Activated T-cell treated with anti-CD3 and anti-CD28 coated beads, Interleukin-2, amount 50 U/mL, for 4 hours (primary cell): ENCODE measurements around the gene THAP3. TPM values are rescaled to one million over a fixed set of nuclear protein-coding genes. Genes with fewer than 3 reads are reported as not detected.
A peak's percentile ranks its signal among the peaks of the same experiment; 100 is the strongest.
"Not testable (repeated sequence)": the region's sequence is repeated elsewhere in the genome, so short reads cannot be mapped to it uniquely, and the experiment has no call there.

Experiments used
- ATAC-seq, 2 donors: fragments of 200-7000 bp; cut with Tn5 transposase; one replicate each; pipeline ENCODE4 v1.10.0; 2021
- DNase-seq: peaks from one replicate; pipeline ENCODE4 v3.0.0-alpha.2; 2020
- H3K27me3 Mint-ChIP-seq: one replicate; pipeline ENCODE4 v1.8.0; 2021; ENCODE audit warnings: low read depth, mixed read lengths
- H3K36me3 Mint-ChIP-seq: one replicate; pipeline ENCODE4 v1.8.0; 2022; ENCODE audit warnings: mixed read lengths; ENCODE audit not compliant: insufficient read depth
- H3K4me1 Mint-ChIP-seq: one replicate; pipeline ENCODE4 v1.8.0; 2021; ENCODE audit warnings: low read depth, mixed read lengths
- H3K4me3 Mint-ChIP-seq: one replicate; pipeline ENCODE4 v1.8.0; 2021; ENCODE audit warnings: mild to moderate bottlenecking, moderate library complexity, mixed read lengths
- H3K9me3 Mint-ChIP-seq: one replicate; pipeline ENCODE4 v1.8.0; 2021; ENCODE audit warnings: mixed read lengths
- total RNA-seq, 3 donors: library from RNA; stranded (reverse); gene quantifications; one replicate each; pipeline ENCODE4 v1.2.1, GENCODE V29; 2021

Gene THAP3
- total RNA-seq, 3 donors from 2014 or later: 16.7 to 19.5 (median 19.1) TPM

DNA sequence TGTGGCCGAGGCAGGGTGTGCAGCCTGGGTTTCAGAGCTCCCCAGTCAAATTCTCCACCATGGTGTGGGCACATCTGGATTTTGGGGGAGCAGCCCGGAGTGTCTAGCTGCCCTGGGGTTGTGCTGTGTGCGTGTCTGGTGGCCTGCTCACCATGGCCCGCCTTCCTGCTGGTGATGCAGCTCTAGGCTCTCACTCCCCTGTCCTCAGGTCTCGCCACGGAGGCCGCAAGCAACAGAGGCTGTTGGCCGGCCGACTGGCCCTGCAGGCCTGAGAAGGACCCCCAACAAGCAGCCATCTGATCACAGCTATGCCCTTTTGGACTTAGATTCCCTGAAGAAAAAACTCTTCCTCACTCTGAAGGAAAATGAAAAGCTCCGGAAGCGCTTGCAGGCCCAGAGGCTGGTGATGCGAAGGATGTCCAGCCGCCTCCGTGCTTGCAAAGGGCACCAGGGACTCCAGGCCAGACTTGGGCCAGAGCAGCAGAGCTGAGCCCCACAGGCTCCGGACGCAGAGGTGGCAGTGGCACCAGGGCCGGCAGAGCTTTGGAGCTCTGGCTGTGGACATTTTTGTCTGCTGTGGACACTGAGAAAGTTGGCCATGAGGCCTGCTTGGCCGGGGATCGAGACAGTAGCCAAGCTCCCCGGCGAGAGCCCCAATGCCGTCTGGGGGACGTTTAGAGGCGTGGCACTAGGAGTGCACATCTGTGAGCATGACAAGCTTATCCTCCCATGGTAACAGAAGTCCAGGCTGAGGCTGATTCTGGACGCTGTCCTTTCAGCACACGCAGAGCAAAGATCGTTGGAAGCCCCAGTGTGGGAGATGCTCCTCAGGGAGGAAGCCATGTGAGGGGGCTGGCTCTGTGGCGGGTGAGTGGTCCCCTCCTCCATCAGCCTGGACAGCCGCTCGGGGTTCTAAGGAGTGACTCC, 8.2 kb downstream of the THAP3 start:
- DNase-seq (no peak), ATAC-seq (no peak)
- Mint-ChIP-seq H3K4me3 (no peak overlapping the region), H3K9me3 (no peaks in the 10 kb centered on the region), H3K4me1 (peaks cover 3% of the 10 kb centered on the region), H3K36me3 (peaks cover 18% of the 10 kb centered on the region), H3K27me3 (no peaks in the 10 kb centered on the region)

DNA sequence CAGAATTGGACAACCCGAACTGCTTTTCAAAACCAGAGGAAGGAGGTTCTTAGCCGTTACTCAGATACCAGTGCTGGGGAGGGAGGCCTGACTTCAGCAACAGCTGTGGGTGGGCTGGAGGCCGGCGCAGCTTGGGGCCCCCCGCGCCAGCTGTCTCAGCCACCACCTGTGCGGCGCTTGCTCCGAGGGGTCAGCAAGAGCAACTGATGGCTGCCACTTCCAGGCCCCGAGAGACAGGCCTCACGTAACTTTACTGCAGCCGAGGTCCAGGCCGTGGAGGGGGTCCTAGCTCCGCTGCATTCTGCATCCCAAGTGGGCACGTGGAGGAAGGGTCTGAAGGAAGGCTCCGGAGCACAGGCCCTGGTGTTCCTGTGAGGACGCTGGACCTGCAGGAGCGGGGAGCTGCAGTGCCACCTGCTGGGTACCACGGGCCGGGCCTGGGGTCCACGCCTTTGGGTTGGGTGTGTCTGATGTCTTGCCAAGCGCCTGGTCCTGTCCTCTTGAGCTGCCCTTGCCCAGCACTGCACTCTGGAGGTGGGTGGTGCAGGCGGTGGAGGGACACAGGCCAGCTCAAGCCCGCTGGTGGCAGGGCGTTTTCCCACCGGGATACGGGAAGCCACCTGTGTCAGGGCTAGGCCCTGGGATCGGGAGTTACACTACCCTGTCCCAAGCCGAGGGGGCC, 9.8 kb downstream of the THAP3 start:
- Mint-ChIP-seq H3K27me3 (no peaks in the 10 kb centered on the region), H3K4me3 (no peak overlapping the region), H3K9me3 (no peaks in the 10 kb centered on the region), H3K4me1 (no peaks in the 10 kb centered on the region), H3K36me3 (peaks cover 15% of the 10 kb centered on the region)
- ATAC-seq (peak; percentile 67), DNase-seq (peak; percentile 48)

GRCh38 chr1:6635161-6635909, 10.7 kb downstream of the THAP3 start:
- no peak for DNase-seq
- no peaks in the 10 kb centered on the region for H3K9me3 Mint-ChIP-seq
- H3K4me1 Mint-ChIP-seq: no peaks in the 10 kb centered on the region
- ATAC-seq: no peak
- no peak overlapping the region for H3K4me3 Mint-ChIP-seq
- no peaks in the 10 kb centered on the region for H3K27me3 Mint-ChIP-seq
- H3K36me3 Mint-ChIP-seq: peaks cover 9% of the 10 kb centered on the region

DNA sequence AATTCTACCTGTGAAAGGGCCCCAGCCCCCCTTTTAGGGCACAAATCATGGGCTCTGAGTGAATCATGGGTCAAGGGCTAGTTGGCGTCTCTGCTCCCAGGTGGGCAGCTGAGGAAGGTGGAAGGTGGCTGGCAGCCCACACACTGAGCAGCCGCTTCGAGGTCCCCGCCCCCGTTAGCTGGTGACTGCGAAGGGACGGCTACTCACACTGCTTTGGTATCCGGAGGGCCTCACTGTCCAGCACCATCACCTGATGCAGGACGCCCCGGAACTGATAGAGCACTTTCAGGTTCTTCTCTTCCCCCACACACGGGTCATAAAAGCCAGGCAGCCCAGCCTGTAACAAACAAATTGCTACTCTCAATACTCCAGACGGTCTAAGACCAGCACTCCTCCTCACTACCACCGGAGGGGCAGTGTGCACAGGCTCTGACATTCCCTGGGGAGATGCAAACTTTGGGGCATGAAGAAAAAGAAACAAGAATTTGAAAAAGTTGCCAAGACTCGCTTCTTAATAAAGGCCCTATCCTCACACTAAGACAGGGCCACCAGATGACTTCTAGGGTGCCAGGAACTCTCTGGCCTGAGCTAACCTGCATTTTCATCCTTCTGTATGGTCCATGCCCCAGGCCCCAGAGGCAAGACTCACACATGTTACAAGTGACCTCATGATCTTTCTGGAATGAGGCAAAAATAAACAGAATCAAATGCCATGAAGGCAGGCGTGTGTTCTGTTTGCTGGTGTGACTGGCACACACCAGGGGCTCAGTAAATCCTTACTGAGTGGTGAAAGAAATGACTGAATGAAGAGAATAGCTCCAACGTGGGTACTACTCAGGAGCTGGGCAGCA, 11.5 kb downstream of the THAP3 start:
- H3K36me3 Mint-ChIP-seq: peaks cover 11% of the 10 kb centered on the region
- DNase-seq (no peak), ATAC-seq (no peak)
- H3K9me3 Mint-ChIP-seq: no peaks in the 10 kb centered on the region
- H3K4me3 Mint-ChIP-seq: no peak overlapping the region
- H3K27me3 Mint-ChIP-seq: no peaks in the 10 kb centered on the region
- H3K4me1 Mint-ChIP-seq: no peaks in the 10 kb centered on the region

DNA sequence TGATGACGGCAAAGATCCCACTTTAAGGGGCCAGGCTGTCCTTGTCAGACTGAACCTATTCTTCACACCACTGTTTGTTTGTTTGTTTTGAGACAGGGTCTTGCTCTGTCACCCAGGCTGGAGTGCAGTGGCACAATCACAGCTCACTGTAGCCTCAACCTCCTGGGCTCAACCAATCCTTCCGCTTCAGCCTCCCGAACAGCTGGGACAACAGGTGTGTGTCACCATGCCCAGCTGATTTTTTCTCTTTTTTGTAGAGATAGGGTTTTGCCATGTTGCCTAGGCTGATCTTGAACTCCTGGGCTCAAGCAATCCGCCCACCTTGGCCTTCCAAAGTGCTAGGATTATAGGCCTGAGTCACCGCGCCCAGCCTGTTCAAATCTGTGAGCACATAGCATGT, 12.1 kb downstream of the THAP3 start:
- H3K4me3 Mint-ChIP-seq, DNase-seq: not testable (repeated sequence)
- peaks cover 14% of the 10 kb centered on the region for H3K36me3 Mint-ChIP-seq

DNA sequence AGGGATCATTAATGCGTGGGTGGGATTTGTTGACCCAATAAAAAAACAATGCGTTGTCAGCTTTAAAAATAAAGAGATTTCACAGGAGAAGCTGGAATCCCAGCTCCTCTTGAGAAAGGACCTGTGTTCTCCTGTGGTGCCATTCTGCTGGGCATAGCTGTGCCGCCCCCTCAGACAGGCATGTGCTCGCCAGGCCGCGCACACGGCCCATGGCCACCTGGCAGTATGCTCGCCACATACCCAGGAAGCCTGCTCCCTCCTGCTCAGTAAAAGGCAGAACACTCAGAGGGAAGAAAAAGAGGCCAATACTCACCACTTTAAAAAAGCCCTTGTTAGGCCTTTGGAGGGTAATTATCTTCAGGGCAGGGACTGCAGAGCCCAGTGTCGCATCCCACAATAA, 13.1 kb downstream of the THAP3 start:
- no peaks in the 10 kb centered on the region for H3K9me3 Mint-ChIP-seq
- H3K4me1 Mint-ChIP-seq: no peaks in the 10 kb centered on the region
- no peak for DNase-seq
- H3K27me3 Mint-ChIP-seq: no peaks in the 10 kb centered on the region
- ATAC-seq: no peak
- peaks cover 21% of the 10 kb centered on the region for H3K36me3 Mint-ChIP-seq
- H3K4me3 Mint-ChIP-seq: no peak overlapping the region

More for the DNA sequence above, 12.1 kb downstream of the THAP3 start:
- ATAC-seq, H3K9me3 Mint-ChIP-seq, H3K4me1 Mint-ChIP-seq, H3K27me3 Mint-ChIP-seq: not testable (repeated sequence)

DNA sequence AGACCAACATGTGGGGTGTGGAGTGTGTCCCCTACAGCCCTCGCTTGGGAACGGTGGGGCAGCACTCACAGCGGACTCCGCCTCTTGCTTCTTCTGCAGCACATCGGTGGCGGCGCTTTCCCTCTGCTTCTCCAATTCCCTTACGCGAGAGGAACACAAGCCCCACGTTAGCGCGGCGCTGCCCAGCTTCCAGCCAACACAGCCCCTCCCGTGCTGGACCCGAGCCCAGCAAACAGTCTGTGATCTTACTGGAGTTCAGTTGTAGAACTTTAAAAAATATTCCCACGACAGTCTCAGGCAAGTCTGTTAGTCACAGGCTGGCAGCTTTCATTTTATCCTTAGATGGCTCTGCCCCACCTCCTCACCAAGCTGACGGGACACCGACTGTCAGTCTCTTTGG, 13.6 kb downstream of the THAP3 start:
- Mint-ChIP-seq H3K36me3 (peaks cover 22% of the 10 kb centered on the region), H3K4me3 (no peak overlapping the region), H3K27me3 (no peaks in the 10 kb centered on the region), H3K4me1 (no peaks in the 10 kb centered on the region), H3K9me3 (no peaks in the 10 kb centered on the region)
- DNase-seq (no peak), ATAC-seq (no peak)

- not testable (repeated sequence) for H3K27me3 Mint-ChIP-seq, H3K4me1 Mint-ChIP-seq, ATAC-seq, H3K9me3 Mint-ChIP-seq, DNase-seq, H3K4me3 Mint-ChIP-seq
- H3K36me3 Mint-ChIP-seq: peaks cover 21% of the 10 kb centered on the region
Observed at GRCh38 chr1:6640867-6641266, 16.2 kb downstream of the THAP3 start.

- Mint-ChIP-seq H3K9me3 (no peaks in the 10 kb centered on the region), H3K36me3 (peaks cover 20% of the 10 kb centered on the region), H3K4me3 (no peak overlapping the region), H3K4me1 (no peaks in the 10 kb centered on the region), H3K27me3 (no peaks in the 10 kb centered on the region)
- no peak for DNase-seq
- ATAC-seq: no peak
Observed at GRCh38 chr1:6645018-6645417, 20.4 kb downstream of the THAP3 start.

- peak in 1 of 2 donors; percentile 55 for ATAC-seq
Observed at GRCh38 chr1:6646499-6647148, 22.0 kb downstream of the THAP3 start.

DNA sequence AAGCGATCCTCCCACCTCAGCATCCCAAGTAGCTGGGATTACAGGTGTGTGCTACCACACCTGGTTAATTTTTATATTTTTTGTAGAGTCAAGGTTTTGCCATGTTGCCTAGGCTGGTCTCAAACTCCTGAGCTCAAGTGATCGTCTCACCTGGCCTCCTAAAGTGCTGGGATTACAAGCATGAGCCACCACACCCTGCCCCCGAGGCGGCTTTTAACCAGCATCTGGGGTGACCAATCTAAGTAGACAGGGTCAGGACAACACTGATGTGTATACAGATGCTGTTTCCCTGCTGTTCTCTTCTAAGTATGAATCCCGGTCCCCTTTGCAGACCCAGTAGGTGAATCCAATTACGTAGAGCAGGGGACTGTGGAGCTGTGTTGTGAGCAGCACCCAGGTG, 23.9 kb downstream of the THAP3 start:
- Mint-ChIP-seq H3K4me1 (no peaks in the 10 kb centered on the region), H3K36me3 (peaks cover 18% of the 10 kb centered on the region), H3K4me3 (no peak overlapping the region), H3K9me3 (no peaks in the 10 kb centered on the region), H3K27me3 (no peaks in the 10 kb centered on the region)
- DNase-seq (no peak), ATAC-seq (no peak)

More at GRCh38 chr1:6646499-6647148, 22.0 kb downstream of the THAP3 start:
- H3K4me3 Mint-ChIP-seq: no peak overlapping the region
- no peak for DNase-seq
- H3K27me3 Mint-ChIP-seq: no peaks in the 10 kb centered on the region
- H3K9me3 Mint-ChIP-seq: no peaks in the 10 kb centered on the region
- no peaks in the 10 kb centered on the region for H3K4me1 Mint-ChIP-seq
- peaks cover 24% of the 10 kb centered on the region for H3K36me3 Mint-ChIP-seq

DNA sequence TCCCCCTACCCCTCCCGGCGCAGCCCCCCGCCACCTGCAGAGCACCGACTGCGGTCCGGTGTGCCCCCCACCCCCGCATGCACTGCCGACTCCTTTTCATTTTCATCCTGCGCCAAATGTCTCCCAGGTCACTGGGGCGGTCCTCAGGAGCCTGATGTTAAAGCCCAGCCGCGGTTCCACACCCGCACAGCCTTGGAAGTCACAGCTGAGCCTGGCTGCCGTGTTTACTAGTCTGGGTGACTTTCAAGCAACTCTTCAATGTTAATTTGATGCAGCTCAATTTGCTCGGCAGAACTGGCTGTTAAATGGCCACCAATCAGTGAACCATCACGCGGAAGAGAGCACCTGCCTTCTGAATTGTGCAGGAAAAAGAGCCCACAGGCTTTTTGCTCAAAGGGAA, 27.2 kb downstream of the THAP3 start:
- Mint-ChIP-seq H3K27me3 (no peaks in the 10 kb centered on the region), H3K4me3 (no peak overlapping the region), H3K36me3 (peaks cover 20% of the 10 kb centered on the region), H3K4me1 (no peaks in the 10 kb centered on the region), H3K9me3 (no peaks in the 10 kb centered on the region)
- ATAC-seq: no peak
- DNase-seq: no peak

GRCh38 chr1:6652986-6653385, 28.3 kb downstream of the THAP3 start:
- Mint-ChIP-seq H3K27me3 (no peaks in the 10 kb centered on the region), H3K4me1 (peaks cover under 1% of the 10 kb centered on the region), H3K9me3 (no peaks in the 10 kb centered on the region), H3K4me3 (no peak overlapping the region), H3K36me3 (peaks cover 22% of the 10 kb centered on the region)
- ATAC-seq (no peak), DNase-seq (no peak)
